Sigmoid colon (tissue), 7 donors: ENCODE results near the gene BAZ1B. TPM values are rescaled to one million over a fixed set of nuclear protein-coding genes. Genes with fewer than 3 reads are reported as not detected.
"Not testable (repeated sequence)": the region's sequence is repeated elsewhere in the genome, so short reads cannot be mapped to it uniquely, and the experiment has no call there.

ENCODE experiments used
- DNase-seq: peaks from one replicate; pipeline ENCODE4 v3.0.0-alpha.2; 2019
- H3K27ac ChIP-seq, 4 donors: fragments of 200-600 bp; sonication (generic); one replicate each; pipeline ENCODE4 v1.5.1; 2016 to 2019; ENCODE audit warnings: mild to moderate bottlenecking in 1 of 4
- H3K27me3 ChIP-seq, 3 donors: fragments of 200-600 bp; sonication (generic); one replicate each; pipeline ENCODE4 v1.5.1; 2019; ENCODE audit warnings: mild to moderate bottlenecking in 1 of 3
- H3K36me3 ChIP-seq, 4 donors: fragments of 200-600 bp; sonication (generic); one replicate each; pipeline ENCODE4 v1.5.1; 2016 to 2019
- H3K4me1 ChIP-seq, 4 donors: fragments of 200-600 bp; sonication (generic); one replicate each; pipeline ENCODE4 v1.5.1; 2017 to 2019
- H3K4me3 ChIP-seq, 4 donors: fragments of 200-600 bp; sonication (generic); one replicate each; pipeline ENCODE4 v1.5.1; 2017 to 2019; ENCODE audit warnings: mild to moderate bottlenecking in 2 of 4, moderate library complexity in 1 of 4
- H3K9me3 ChIP-seq, 4 donors: fragments of 200-600 bp in 3 of 4; sonication (generic) in 3 of 4; one replicate each; pipeline versions ENCODE4 v1.5.1 to v1.6.1; 2013 to 2019
- EP300 ChIP-seq, 4 donors: sonication (generic); formaldehyde crosslinking; IDR thresholded peaks; one replicate each; pipeline ENCODE4 v1.6.1; 2017; ENCODE audit warnings: antibody characterized with exemption in 4 of 4
- POLR2A ChIP-seq, 2 donors: fragments of 450-650 bp; IDR thresholded peaks; one replicate each; pipeline ENCODE4 v1.6.1; 2016; ENCODE audit warnings: antibody characterized with exemption in 2 of 2, mild to moderate bottlenecking in 2 of 2, moderate library complexity in 2 of 2
- POLR2AphosphoS5 ChIP-seq, 4 donors: sonication (generic); formaldehyde crosslinking; IDR thresholded peaks; one replicate each; pipeline ENCODE4 v1.6.1; 2017; ENCODE audit warnings: antibody characterized with exemption in 4 of 4
- WGBS, 2 donors: extraction: QIAGEN DNeasy Blood & Tissue Kit; methylation state at CpG; one replicate each; pipeline ENCODE4 v1.1.7; 2013; 5-methylcytosine and 5-hydroxymethylcytosine counted together
- intact Hi-C: fragments of 100-400 bp; cut with DNase I; formaldehyde crosslinking; loops from one replicate; pipeline ENCODE4 v1.15.1; 2023
- polyA plus RNA-seq, 3 donors: library from polyadenylated mRNA; stranded (reverse); fragments of 200-250 nt; gene quantifications; one replicate each; pipeline ENCODE4 v1.2.3, GENCODE V29; 2013
- total RNA-seq, 4 donors: library from RNA; depleted of rRNA; stranded (reverse); fragments of >200 nt; gene quantifications; one replicate each; pipeline ENCODE4 v1.1.0, GENCODE V29; 2016
- TF ChIP-seq, protein P1 (sequence below), 4 experiments: fragments of 450-650 bp in 3 of 4; fragments of 200-600 bp in 1 of 4; IDR thresholded peaks; one replicate each; pipeline ENCODE4 v1.5.1; 2016 to 2019; ENCODE audit warnings: antibody characterized with exemption in 4 of 4, mild to moderate bottlenecking in 3 of 4, moderate library complexity in 2 of 4
- donor health status: healthy with polysubstance abuse.
- donor health status: Bipolar disorder and iron deficiency.
- donor health status: healthy.

The BAZ1B gene
- total and polyA plus RNA-seq, 7 donors, result 13.8 to 67.3 (median 47.2) TPM

- not testable (repeated sequence) for H3K27me3 ChIP-seq, H3K4me1 ChIP-seq, H3K9me3 ChIP-seq, H3K36me3 ChIP-seq, H3K27ac ChIP-seq
- TF ChIP-seq POLR2AphosphoS5 (IDR thresholded peaks at IDR 0.05), result peak in 1 of 4 donors; percentile 21
- WGBS, 2 donors, result 48 to 54% methylated on average over 19 of the region's 19 CpGs
- peak; percentile 84 for DNase-seq
- intact Hi-C loops, result loop anchor here (10.0 kb wide), 1 partner anchor 55 kb away; no protein-coding TSS in a partner anchor
- peak overlapping the region in 1 of 4 donors; percentile 5 for H3K4me3 ChIP-seq
Observed at GRCh38 chr7:73399185-73400050, 122.7 kb downstream of the BAZ1B start.

DNA sequence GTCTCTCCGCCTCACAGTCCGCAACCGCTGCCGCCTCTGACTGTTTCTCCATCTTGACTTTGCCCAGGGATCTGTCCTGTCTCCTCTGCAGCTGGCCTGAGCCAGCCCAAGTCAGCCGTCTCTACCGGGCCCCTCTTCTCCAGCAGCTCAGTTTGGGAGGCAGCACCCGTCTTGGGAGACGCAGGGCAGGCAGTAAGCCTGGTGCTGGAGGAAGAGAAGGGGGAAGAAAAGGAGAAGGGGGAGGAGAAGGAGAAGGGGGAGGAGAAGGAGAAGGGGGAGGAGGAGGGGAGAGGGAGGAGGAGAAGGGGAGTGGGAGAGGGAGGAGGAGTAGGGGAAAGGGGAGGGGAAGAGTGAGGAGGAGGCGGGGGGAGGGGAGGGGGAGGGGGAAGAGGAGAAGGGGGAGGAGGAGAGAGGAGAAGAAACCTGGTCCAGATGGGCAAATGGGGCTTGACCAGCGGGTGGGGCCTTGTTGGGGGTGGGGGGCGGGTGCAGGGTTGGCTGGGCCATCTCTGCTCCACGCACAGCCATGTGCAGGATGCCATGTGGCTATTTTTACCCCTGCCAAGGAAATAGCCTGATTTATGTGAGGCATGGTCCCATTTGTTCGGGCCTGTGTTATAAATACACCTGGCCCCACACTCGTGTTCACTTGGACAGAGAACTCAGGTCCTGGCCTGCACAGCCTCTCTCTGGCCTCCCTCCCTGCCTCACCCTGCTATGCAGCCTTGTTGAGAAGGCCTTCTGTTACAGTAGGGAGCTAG is 124.4 kb downstream of the BAZ1B start:
- H3K27ac ChIP-seq, result peak overlapping the region in 1 of 4 donors; percentile 41
- 44 to 75% methylated on average over 14 of the region's 14 CpGs for WGBS, 2 donors
- no peaks in the 10 kb centered on the region for H3K36me3 ChIP-seq
- DNase-seq, result peak; percentile 69
- no peaks in the 10 kb centered on the region for H3K9me3 ChIP-seq
- no peaks in the 10 kb centered on the region for H3K27me3 ChIP-seq
- peaks cover 0 to 8% (median 4%) of the 10 kb centered on the region in 4 donors for H3K4me1 ChIP-seq
- intact Hi-C loops, result loop anchor here (10.0 kb wide), 1 partner anchor 53 kb away; no protein-coding TSS in a partner anchor
- peak in 1 of 4 donors; percentile 19 for TF ChIP-seq POLR2AphosphoS5 (IDR thresholded peaks at IDR 0.05)
- no peak for TF ChIP-seq POLR2A (IDR thresholded peaks at IDR 0.05)
- H3K4me3 ChIP-seq, result peak overlapping the region in 2 of 4 donors; percentile 8 to 22

DNA sequence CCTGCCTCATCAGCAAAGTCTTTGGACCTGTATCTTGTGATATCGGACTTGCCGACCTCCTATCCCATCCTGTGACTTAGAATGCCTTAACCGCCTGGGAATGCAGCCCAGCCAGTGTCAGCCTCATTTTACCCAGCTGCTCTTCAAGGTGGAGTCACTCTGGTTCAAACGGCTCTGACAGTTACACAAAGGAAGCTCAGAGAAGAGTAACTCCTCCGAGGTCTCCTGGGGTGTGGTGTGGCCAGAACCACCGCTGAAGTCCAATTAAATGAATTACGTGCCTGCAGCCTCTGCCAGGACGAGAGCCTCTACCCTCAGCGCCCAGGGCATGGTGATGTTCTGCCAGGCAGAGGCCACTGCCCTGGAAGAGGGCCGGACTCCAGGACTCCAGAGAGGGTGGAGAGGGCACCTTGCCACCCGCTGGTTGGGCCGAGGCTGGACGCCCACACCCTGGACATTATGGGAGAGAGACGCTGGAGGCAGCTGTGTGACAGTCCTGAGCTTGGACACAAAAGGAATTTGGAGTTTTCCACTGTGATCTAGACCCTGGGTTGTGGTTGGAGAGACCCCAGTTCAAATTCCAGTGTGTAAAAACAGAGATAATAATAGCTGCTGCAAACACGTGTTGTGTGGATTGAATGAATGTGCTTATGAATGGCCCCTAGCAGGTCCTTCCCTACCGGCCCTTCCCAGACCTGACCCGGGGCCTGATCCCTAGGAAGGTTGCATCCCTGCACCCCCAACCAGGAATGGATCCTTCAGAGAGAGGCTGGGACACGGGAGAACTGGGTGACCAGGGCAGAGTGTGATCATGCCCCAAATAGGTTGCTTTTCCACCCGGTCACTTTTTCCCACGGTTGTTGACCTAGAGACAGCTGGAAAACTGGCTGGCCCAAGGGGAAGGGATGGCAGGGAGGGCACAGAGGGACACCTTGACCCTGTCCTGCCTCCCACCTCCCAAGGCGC is 126.3 kb downstream of the BAZ1B start:
- Histone ChIP-seq H3K36me3 (no peaks in the 10 kb centered on the region), H3K27ac (no peak overlapping the region), H3K4me3 (no peak overlapping the region), H3K27me3 (no peaks in the 10 kb centered on the region), H3K9me3 (peaks cover 0 to 3% (median 0%) of the 10 kb centered on the region in 4 donors), H3K4me1 (peaks cover 0 to 8% (median 4%) of the 10 kb centered on the region in 4 donors)
- DNase-seq, result no peak
- intact Hi-C loops, result loop anchor here (10.0 kb wide), 1 partner anchor 51 kb away; no protein-coding TSS in a partner anchor
- no peak for TF ChIP-seq POLR2A (IDR thresholded peaks at IDR 0.05)
- TF ChIP-seq, protein P1, sequence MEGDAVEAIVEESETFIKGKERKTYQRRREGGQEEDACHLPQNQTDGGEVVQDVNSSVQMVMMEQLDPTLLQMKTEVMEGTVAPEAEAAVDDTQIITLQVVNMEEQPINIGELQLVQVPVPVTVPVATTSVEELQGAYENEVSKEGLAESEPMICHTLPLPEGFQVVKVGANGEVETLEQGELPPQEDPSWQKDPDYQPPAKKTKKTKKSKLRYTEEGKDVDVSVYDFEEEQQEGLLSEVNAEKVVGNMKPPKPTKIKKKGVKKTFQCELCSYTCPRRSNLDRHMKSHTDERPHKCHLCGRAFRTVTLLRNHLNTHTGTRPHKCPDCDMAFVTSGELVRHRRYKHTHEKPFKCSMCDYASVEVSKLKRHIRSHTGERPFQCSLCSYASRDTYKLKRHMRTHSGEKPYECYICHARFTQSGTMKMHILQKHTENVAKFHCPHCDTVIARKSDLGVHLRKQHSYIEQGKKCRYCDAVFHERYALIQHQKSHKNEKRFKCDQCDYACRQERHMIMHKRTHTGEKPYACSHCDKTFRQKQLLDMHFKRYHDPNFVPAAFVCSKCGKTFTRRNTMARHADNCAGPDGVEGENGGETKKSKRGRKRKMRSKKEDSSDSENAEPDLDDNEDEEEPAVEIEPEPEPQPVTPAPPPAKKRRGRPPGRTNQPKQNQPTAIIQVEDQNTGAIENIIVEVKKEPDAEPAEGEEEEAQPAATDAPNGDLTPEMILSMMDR (IDR thresholded peaks at IDR 0.05), result no peak
- no peak for TF ChIP-seq POLR2AphosphoS5 (IDR thresholded peaks at IDR 0.05)
- no peak for TF ChIP-seq EP300 (IDR thresholded peaks at IDR 0.05)
- WGBS, 2 donors, result 76 to 84% methylated on average over 21 of the region's 21 CpGs

DNA sequence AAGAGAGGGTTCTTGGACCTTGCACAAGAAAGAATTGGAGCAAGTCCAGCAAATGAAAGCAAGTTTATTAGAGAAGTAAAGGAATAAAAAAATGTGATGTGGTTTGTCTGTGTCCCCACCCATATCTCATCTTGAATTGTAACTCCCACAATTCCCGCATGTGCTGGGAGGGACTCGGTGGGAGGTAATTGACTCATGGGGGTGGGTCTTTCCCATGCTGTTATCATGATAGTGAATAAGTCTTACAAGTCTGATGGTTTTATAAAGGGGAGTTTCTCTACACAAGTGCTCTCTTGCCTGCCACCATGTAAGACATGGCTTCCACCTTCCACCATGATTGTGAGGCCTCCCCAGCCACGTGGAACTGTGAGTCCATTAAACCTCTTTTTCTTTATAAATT is 127.7 kb downstream of the BAZ1B start:
- Histone ChIP-seq H3K36me3 (no peaks in the 10 kb centered on the region), H3K4me1 (peaks cover 0 to 8% (median 4%) of the 10 kb centered on the region in 4 donors), H3K4me3 (no peak overlapping the region), H3K27me3 (no peaks in the 10 kb centered on the region), H3K9me3 (peaks cover 0 to 3% (median 0%) of the 10 kb centered on the region in 4 donors), H3K27ac (no peak overlapping the region)
- 45 to 78% methylated on average over 3 of the region's 3 CpGs for WGBS, 2 donors
- intact Hi-C loops, result loop anchor here (10.0 kb wide), 1 partner anchor 50 kb away; no protein-coding TSS in a partner anchor
- no peak for DNase-seq
- TF ChIP-seq, protein P1 (IDR thresholded peaks at IDR 0.05), result no peak
- TF ChIP-seq POLR2A (IDR thresholded peaks at IDR 0.05), result no peak
- TF ChIP-seq POLR2AphosphoS5 (IDR thresholded peaks at IDR 0.05), result no peak
- no peak for TF ChIP-seq EP300 (IDR thresholded peaks at IDR 0.05)

- H3K27me3 ChIP-seq, result no peaks in the 10 kb centered on the region
- intact Hi-C loops, result loop anchor here (10.0 kb wide), 1 partner anchor 47 kb away; no protein-coding TSS in a partner anchor
- H3K36me3 ChIP-seq, result no peaks in the 10 kb centered on the region
- no peak for DNase-seq
- no peak overlapping the region for H3K27ac ChIP-seq
- H3K9me3 ChIP-seq, result peaks cover 0 to 17% (median 5%) of the 10 kb centered on the region in 4 donors
- H3K4me3 ChIP-seq, result no peak overlapping the region
- H3K4me1 ChIP-seq, result no peaks in the 10 kb centered on the region
- TF ChIP-seq POLR2A (IDR thresholded peaks at IDR 0.05) (no peak), EP300 (IDR thresholded peaks at IDR 0.05) (no peak), POLR2AphosphoS5 (IDR thresholded peaks at IDR 0.05) (no peak)
- TF ChIP-seq, protein P1 (IDR thresholded peaks at IDR 0.05), result no peak
- WGBS, 2 donors, result 67 to 69% methylated on average over 2 of the region's 2 CpGs
Observed at GRCh38 chr7:73391396-73391795, 130.7 kb downstream of the BAZ1B start.
